ENCODE data around the gene TMEM131L. TPM values are rescaled to one million over a fixed set of nuclear protein-coding genes. Genes with fewer than 3 reads are reported as not detected.

Gene TMEM131L
- total and polyA plus RNA-seq, 2 donors (not counting 3 experiments of a cell fraction or from before 2014, with no cell fraction given), result 7.7 to 21.2 TPM

DNA sequence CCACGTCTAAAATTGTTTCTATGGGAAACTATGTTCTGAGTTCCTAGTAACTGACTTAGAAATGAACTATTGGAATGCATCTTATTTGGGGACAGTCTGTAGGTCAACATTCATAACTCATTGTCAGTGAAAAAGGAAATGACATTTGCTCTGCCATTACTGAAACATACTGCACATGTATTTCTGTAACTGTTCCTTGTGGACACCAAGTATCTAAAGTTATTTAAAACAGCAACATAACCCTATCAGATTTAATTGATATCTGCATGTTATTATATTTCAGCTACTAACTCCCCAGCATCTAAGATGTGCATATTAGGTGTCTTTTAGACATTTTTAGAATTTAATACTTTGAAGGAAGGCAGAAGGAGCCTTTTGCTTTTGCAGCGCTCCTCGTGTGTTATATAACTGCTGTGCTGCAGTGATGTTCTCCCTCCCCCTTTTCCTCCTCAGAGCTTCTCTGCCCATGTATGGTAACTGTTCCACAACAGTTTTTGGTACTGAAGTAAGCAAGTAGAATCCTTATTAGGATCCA lies 37.2 kb upstream of the TMEM131L start:
- no peak overlapping the region for H3K27ac ChIP-seq (ENCODE audit: insufficient read depth, low read depth, low read length)
- no peak for FAIRE-seq
- dilution Hi-C loops (cut with MboI; ENCODE audit: extremely low pct_ligation_motif_present, low sequenced_read_pairs), result no loop called here

More for the DNA sequence above, 37.2 kb upstream of the TMEM131L start:
- Histone ChIP-seq H3K4me1 (ENCODE audit: control insufficient read depth, extremely low read depth, insufficient read depth, low read length) (no peaks in the 10 kb centered on the region), H3K27me3 (ENCODE audit: control insufficient read depth in 2 of 2, insufficient read depth in 2 of 2, low read length in 2 of 2) (no peaks in the 10 kb centered on the region), H3K9me1 (replicated peaks; ENCODE audit: control insufficient read depth, extremely low read depth, insufficient read depth, low read length) (no peaks in the 10 kb centered on the region), H3K36me3 (ENCODE audit: control insufficient read depth in 2 of 2, extremely low read depth in 1 of 2, insufficient read depth in 2 of 2, low read length in 2 of 2) (no peaks in the 10 kb centered on the region), H3K4me2 (ENCODE audit: insufficient read depth, low read length) (no peak overlapping the region), H2AFZ (ENCODE audit: low read depth, low read length) (no peak overlapping the region), H4K20me1 (replicated peaks; ENCODE audit: control insufficient read depth, extremely low read depth, insufficient read depth, low read length) (no peaks in the 10 kb centered on the region), H3K9me3 (replicated peaks; ENCODE audit: control insufficient read depth, insufficient read depth, low read length) (no peaks in the 10 kb centered on the region), H3K4me3 (replicated peaks in 1 of 3; ENCODE audit: insufficient read depth in 1 of 3, low read depth in 1 of 3, low read length in 3 of 3) (no peak overlapping the region), H3K9ac (replicated peaks; ENCODE audit: extremely low read depth, insufficient read depth, low read length) (no peak overlapping the region), H3K79me2 (ENCODE audit: control insufficient read depth, insufficient read depth, low read length) (no peaks in the 10 kb centered on the region)
- BruUV-seq (replicated peaks), result no TSS peak
- ChIA-PET CTCF (interaction anchor here (1.5 to 3.1 kb wide), 3 partner anchors 12 to 145 kb away, joined by 3 to 14 read pairs (median 5); no protein-coding TSS in a partner anchor), POLR2A (no interaction called here)
- TF ChIP-seq EZH2 (IDR thresholded peaks at IDR 0.05; ENCODE audit: borderline replicate concordance, low read depth, low read length, severe bottlenecking), result no peak
- no peak for TF ChIP-seq MYC (IDR thresholded peaks at IDR 0.05; ENCODE audit: low read depth, low read length)
- no peak for TF ChIP-seq GATA2 (IDR thresholded peaks at IDR 0.05; ENCODE audit: insufficient read depth, insufficient read length, low read depth, low read length)
- TF ChIP-seq, protein P1, sequence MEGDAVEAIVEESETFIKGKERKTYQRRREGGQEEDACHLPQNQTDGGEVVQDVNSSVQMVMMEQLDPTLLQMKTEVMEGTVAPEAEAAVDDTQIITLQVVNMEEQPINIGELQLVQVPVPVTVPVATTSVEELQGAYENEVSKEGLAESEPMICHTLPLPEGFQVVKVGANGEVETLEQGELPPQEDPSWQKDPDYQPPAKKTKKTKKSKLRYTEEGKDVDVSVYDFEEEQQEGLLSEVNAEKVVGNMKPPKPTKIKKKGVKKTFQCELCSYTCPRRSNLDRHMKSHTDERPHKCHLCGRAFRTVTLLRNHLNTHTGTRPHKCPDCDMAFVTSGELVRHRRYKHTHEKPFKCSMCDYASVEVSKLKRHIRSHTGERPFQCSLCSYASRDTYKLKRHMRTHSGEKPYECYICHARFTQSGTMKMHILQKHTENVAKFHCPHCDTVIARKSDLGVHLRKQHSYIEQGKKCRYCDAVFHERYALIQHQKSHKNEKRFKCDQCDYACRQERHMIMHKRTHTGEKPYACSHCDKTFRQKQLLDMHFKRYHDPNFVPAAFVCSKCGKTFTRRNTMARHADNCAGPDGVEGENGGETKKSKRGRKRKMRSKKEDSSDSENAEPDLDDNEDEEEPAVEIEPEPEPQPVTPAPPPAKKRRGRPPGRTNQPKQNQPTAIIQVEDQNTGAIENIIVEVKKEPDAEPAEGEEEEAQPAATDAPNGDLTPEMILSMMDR (IDR thresholded peaks at IDR 0.05; ENCODE audit: extremely low read depth in 1 of 2, insufficient read depth in 1 of 2, low read depth in 1 of 2, low read length in 2 of 2), result no peak
- TF ChIP-seq JUN (IDR thresholded peaks at IDR 0.05; ENCODE audit: borderline replicate concordance, insufficient read depth, insufficient read length, low read depth), result no peak
- no peak for TF ChIP-seq POLR2AphosphoS5 (IDR thresholded peaks at IDR 0.05; ENCODE audit: insufficient read depth, low read depth, low read length)
- TF ChIP-seq, protein P2, sequence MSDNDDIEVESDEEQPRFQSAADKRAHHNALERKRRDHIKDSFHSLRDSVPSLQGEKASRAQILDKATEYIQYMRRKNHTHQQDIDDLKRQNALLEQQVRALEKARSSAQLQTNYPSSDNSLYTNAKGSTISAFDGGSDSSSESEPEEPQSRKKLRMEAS (IDR thresholded peaks at IDR 0.05; ENCODE audit: insufficient read depth, insufficient read length), result no peak
- TF ChIP-seq FOS (IDR thresholded peaks at IDR 0.05; ENCODE audit: borderline replicate concordance, insufficient read depth, low read length), result no peak
- no peak for TF ChIP-seq POLR2A (IDR thresholded peaks at IDR 0.05; ENCODE audit: low read depth, low read length)
- no peak for DNase-seq (ENCODE audit: low read depth, low spot score)
- intact Hi-C loops (cut with micrococcal nuclease), result no loop called here

All from endothelial cell of umbilical vein (primary cell).